Adipocyte (in vitro differentiated cells): ENCODE measurements around the gene ZRANB3.

ENCODE experiments used
- DNase-seq: peaks from one replicate; pipeline ENCODE4 v3.0.0-alpha.2; 2015; ENCODE audit warnings: low read depth
- H3K27me3 ChIP-seq: replicated peaks from 2 replicates; pipeline ENCODE4 v1.7.0; 2013; ENCODE audit warnings: mild to moderate bottlenecking, low read length, moderate library complexity; ENCODE audit not compliant: control insufficient read depth, insufficient read depth
- H3K36me3 ChIP-seq: 2 replicates; pipeline ENCODE4 v1.7.0; 2013; ENCODE audit warnings: low read length, mild to moderate bottlenecking, moderate library complexity; ENCODE audit not compliant: control insufficient read depth, insufficient read depth, severe bottlenecking
- H3K4me1 ChIP-seq: 2 replicates; pipeline ENCODE4 v1.7.0; 2013; ENCODE audit warnings: mild to moderate bottlenecking, low read length, moderate library complexity; ENCODE audit not compliant: control insufficient read depth, insufficient read depth
- H3K4me3 ChIP-seq: 2 replicates; pipeline ENCODE4 v1.7.0; 2013; ENCODE audit warnings: mild to moderate bottlenecking, low read length, moderate library complexity
- H3K9ac ChIP-seq: 2 replicates; pipeline ENCODE4 v1.7.0; 2013; ENCODE audit warnings: mild to moderate bottlenecking, low read length, moderate library complexity
- H3K9me3 ChIP-seq: 2 replicates; pipeline ENCODE4 v1.7.0; 2013; ENCODE audit warnings: mild to moderate bottlenecking, low read length, moderate library complexity; ENCODE audit not compliant: control insufficient read depth

Gene ZRANB3

GRCh38 chr2:135281379-135281778 lies 249.6 kb downstream of the ZRANB3 start:
- H3K9me3 ChIP-seq = no peaks in the 10 kb centered on the region

GRCh38 chr2:135279209-135279608 lies 251.8 kb downstream of the ZRANB3 start:
- no peaks in the 10 kb centered on the region for H3K4me1 ChIP-seq
- no peaks in the 10 kb centered on the region for H3K36me3 ChIP-seq
- H3K4me3 ChIP-seq = no peak overlapping the region
- H3K9ac ChIP-seq = no peak overlapping the region
- no peak for DNase-seq
- H3K27me3 ChIP-seq = no peaks in the 10 kb centered on the region
- H3K9me3 ChIP-seq = no peaks in the 10 kb centered on the region

More at GRCh38 chr2:135281379-135281778, 249.6 kb downstream of the ZRANB3 start:
- no peaks in the 10 kb centered on the region for H3K27me3 ChIP-seq
- no peak for DNase-seq
- H3K4me1 ChIP-seq = no peaks in the 10 kb centered on the region
- H3K9ac ChIP-seq = no peak overlapping the region
- no peaks in the 10 kb centered on the region for H3K36me3 ChIP-seq
- no peak overlapping the region for H3K4me3 ChIP-seq

- Histone ChIP-seq H3K4me3 (no peak overlapping the region), H3K4me1 (no peaks in the 10 kb centered on the region), H3K9me3 (no peaks in the 10 kb centered on the region), H3K36me3 (no peaks in the 10 kb centered on the region), H3K27me3 (no peaks in the 10 kb centered on the region), H3K9ac (no peak overlapping the region)
- DNase-seq = no peak
Observed at GRCh38 chr2:135276525-135276924, 254.5 kb downstream of the ZRANB3 start.

GRCh38 chr2:135271006-135271405 lies 260.0 kb downstream of the ZRANB3 start:
- Histone ChIP-seq H3K27me3 (no peaks in the 10 kb centered on the region), H3K9ac (no peak overlapping the region), H3K4me1 (no peaks in the 10 kb centered on the region), H3K9me3 (no peaks in the 10 kb centered on the region), H3K36me3 (no peaks in the 10 kb centered on the region), H3K4me3 (no peak overlapping the region)
- DNase-seq = no peak

GRCh38 chr2:135265960-135266490 lies 265.0 kb downstream of the ZRANB3 start:
- Histone ChIP-seq H3K9me3 (no peaks in the 10 kb centered on the region), H3K9ac (no peak overlapping the region), H3K36me3 (no peaks in the 10 kb centered on the region), H3K4me1 (no peaks in the 10 kb centered on the region), H3K27me3 (no peaks in the 10 kb centered on the region), H3K4me3 (no peak overlapping the region)
- no peak for DNase-seq

- Histone ChIP-seq H3K4me1 (no peaks in the 10 kb centered on the region), H3K4me3 (no peak overlapping the region), H3K9me3 (peaks cover 4% of the 10 kb centered on the region), H3K27me3 (no peaks in the 10 kb centered on the region), H3K36me3 (no peaks in the 10 kb centered on the region), H3K9ac (no peak overlapping the region)
- DNase-seq = peak; percentile 26
Observed at GRCh38 chr2:135259123-135259522, 271.9 kb downstream of the ZRANB3 start.

GRCh38 chr2:135258193-135258592 lies 272.8 kb downstream of the ZRANB3 start:
- Histone ChIP-seq H3K9ac (no peak overlapping the region), H3K4me1 (no peaks in the 10 kb centered on the region), H3K36me3 (no peaks in the 10 kb centered on the region), H3K4me3 (no peak overlapping the region), H3K27me3 (no peaks in the 10 kb centered on the region), H3K9me3 (peaks cover 4% of the 10 kb centered on the region)
- DNase-seq = no peak

- DNase-seq = peak; percentile 42
- Histone ChIP-seq H3K4me1 (no peaks in the 10 kb centered on the region), H3K4me3 (no peak overlapping the region)
Observed at GRCh38 chr2:135257383-135258090, 273.5 kb downstream of the ZRANB3 start.

GRCh38 chr2:135256531-135257260 lies 274.3 kb downstream of the ZRANB3 start:
- H3K36me3 ChIP-seq = no peaks in the 10 kb centered on the region
- peak; percentile 1 for DNase-seq
- H3K9me3 ChIP-seq = peaks cover 4% of the 10 kb centered on the region
- H3K4me3 ChIP-seq = no peak overlapping the region
- H3K4me1 ChIP-seq = no peaks in the 10 kb centered on the region
- H3K27me3 ChIP-seq = no peaks in the 10 kb centered on the region
- H3K9ac ChIP-seq = no peak overlapping the region

More at GRCh38 chr2:135257383-135258090, 273.5 kb downstream of the ZRANB3 start:
- Histone ChIP-seq H3K9ac (no peak overlapping the region), H3K27me3 (no peaks in the 10 kb centered on the region), H3K36me3 (no peaks in the 10 kb centered on the region), H3K9me3 (peaks cover 4% of the 10 kb centered on the region)

GRCh38 chr2:135255208-135255607 lies 275.8 kb downstream of the ZRANB3 start:
- H3K9ac ChIP-seq = no peak overlapping the region
- no peak for DNase-seq
- no peak overlapping the region for H3K4me3 ChIP-seq
- no peaks in the 10 kb centered on the region for H3K4me1 ChIP-seq
- H3K36me3 ChIP-seq = no peaks in the 10 kb centered on the region
- H3K27me3 ChIP-seq = no peaks in the 10 kb centered on the region
- H3K9me3 ChIP-seq = peaks cover 4% of the 10 kb centered on the region

- no peak for DNase-seq
- no peaks in the 10 kb centered on the region for H3K27me3 ChIP-seq
- H3K36me3 ChIP-seq = no peaks in the 10 kb centered on the region
- H3K9me3 ChIP-seq = peaks cover 4% of the 10 kb centered on the region
- H3K4me1 ChIP-seq = no peaks in the 10 kb centered on the region
- no peak overlapping the region for H3K9ac ChIP-seq
- H3K4me3 ChIP-seq = no peak overlapping the region
Observed at GRCh38 chr2:135252805-135253458, 278.1 kb downstream of the ZRANB3 start.
